Prostate gland (tissue), 2 donors: ENCODE data around the gene GABRG3. TPM values are rescaled to one million over a fixed set of nuclear protein-coding genes. Genes with fewer than 3 reads are reported as not detected.

Experiments used
- DNase-seq: peaks from one replicate; pipeline ENCODE4 v3.0.0-alpha.2; 2019; ENCODE audit warnings: low spot score
- H3K27ac ChIP-seq, 2 donors: fragments of 200-600 bp; sonication (generic); 2 replicates each; pipeline ENCODE4 v1.5.1; 2017 to 2019
- H3K27me3 ChIP-seq: fragments of 200-600 bp; sonication (generic); replicated peaks from 2 replicates; pipeline ENCODE4 v1.5.1; 2019; ENCODE audit not compliant: insufficient read depth
- H3K36me3 ChIP-seq, 2 donors: fragments of 200-600 bp; sonication (generic); 1 replicate in 1 of 2; 2 replicates in 1 of 2; pipeline versions ENCODE4 v1.5.1 to v1.8.1; 2017 to 2019
- H3K4me1 ChIP-seq: fragments of 200-600 bp; sonication (generic); replicated peaks from 2 replicates; pipeline ENCODE4 v1.5.1; 2019
- H3K4me3 ChIP-seq, 2 donors: fragments of 200-600 bp; sonication (generic); 2 replicates each; pipeline ENCODE4 v1.5.1; 2017 to 2019
- H3K9me3 ChIP-seq: fragments of 200-600 bp; sonication (generic); 2 replicates; pipeline ENCODE4 v1.5.1; 2017
- CTCF ChIP-seq, 4 experiments: fragments of 200-600 bp in 2 of 4; fragments of 450-650 bp in 2 of 4; sonication (generic) in 2 of 4; IDR thresholded peaks; 1 replicate in 3 of 4; 2 replicates in 1 of 4; pipeline ENCODE4 v1.5.1; 2016 to 2019; ENCODE audit warnings: antibody characterized with exemption in 4 of 4, mild to moderate bottlenecking in 2 of 4, moderate library complexity in 2 of 4
- POLR2A ChIP-seq: fragments of 450-650 bp; IDR thresholded peaks from one replicate; pipeline ENCODE4 v1.6.1; 2016; ENCODE audit warnings: antibody characterized with exemption, mild to moderate bottlenecking
- POLR2AphosphoS5 ChIP-seq: sonication (generic); formaldehyde crosslinking; IDR thresholded peaks from one replicate; pipeline ENCODE4 v1.6.1; 2017; ENCODE audit warnings: antibody characterized with exemption
- WGBS: methylation state at CpG from one replicate; pipeline ENCODE4 v1.1.5; 2018; 5-methylcytosine and 5-hydroxymethylcytosine counted together
- intact Hi-C: fragments of 100-400 bp; cut with DNase I; formaldehyde crosslinking; loops from one replicate; pipeline ENCODE4 v1.14.2; 2022
- total RNA-seq, 2 donors: library from RNA; depleted of rRNA; stranded (reverse); fragments of >200 nt; gene quantifications; one replicate each; pipeline ENCODE4 v1.1.0, GENCODE V29; 2016

The GABRG3 gene
- total RNA-seq, 2 donors from 2014 or later: 15.6 to 35.4 TPM

- Histone ChIP-seq H3K4me1 (no peaks in the 10 kb centered on the region), H3K9me3 (no peaks in the 10 kb centered on the region), H3K27me3 (no peaks in the 10 kb centered on the region), H3K4me3 (no peak overlapping the region), H3K36me3 (no peaks in the 10 kb centered on the region), H3K27ac (no peak overlapping the region)
- intact Hi-C loops: no loop called here
- no peak for DNase-seq
- TF ChIP-seq CTCF (IDR thresholded peaks at IDR 0.05) (no peak), POLR2AphosphoS5 (no peak), POLR2A (no peak)
- 80% methylated on average over 4 of the region's 4 CpGs for WGBS
Observed at GRCh38 chr15:27512281-27513001, 541.5 kb downstream of the GABRG3 start.

DNA sequence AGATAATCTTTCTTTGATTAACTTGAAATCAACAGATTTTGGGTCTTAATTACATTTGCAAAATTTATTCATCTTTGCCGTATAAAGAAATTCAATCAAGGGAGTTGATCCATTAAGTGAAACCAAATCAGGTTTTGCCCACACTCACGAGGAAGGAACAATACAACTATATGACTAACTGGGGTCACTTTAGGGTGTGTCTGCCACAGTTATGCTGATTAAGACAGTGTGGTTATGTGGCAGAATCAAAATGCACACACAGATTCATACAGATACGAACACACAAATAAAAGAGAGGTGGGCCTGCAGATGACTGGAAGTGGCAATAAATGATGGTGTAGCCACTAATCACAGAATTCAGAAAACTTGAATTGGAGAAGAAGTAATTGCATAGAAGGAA is 543.5 kb downstream of the GABRG3 start:
- Histone ChIP-seq H3K27me3 (no peaks in the 10 kb centered on the region), H3K9me3 (no peaks in the 10 kb centered on the region), H3K36me3 (no peaks in the 10 kb centered on the region), H3K27ac (no peak overlapping the region), H3K4me1 (no peaks in the 10 kb centered on the region), H3K4me3 (no peak overlapping the region)
- TF ChIP-seq POLR2A: no peak
- no peak for TF ChIP-seq CTCF (IDR thresholded peaks at IDR 0.05)
- TF ChIP-seq POLR2AphosphoS5: no peak
- intact Hi-C loops: no loop called here
- DNase-seq: no peak
- WGBS: 85% methylated on average over 3 of the region's 3 CpGs

DNA sequence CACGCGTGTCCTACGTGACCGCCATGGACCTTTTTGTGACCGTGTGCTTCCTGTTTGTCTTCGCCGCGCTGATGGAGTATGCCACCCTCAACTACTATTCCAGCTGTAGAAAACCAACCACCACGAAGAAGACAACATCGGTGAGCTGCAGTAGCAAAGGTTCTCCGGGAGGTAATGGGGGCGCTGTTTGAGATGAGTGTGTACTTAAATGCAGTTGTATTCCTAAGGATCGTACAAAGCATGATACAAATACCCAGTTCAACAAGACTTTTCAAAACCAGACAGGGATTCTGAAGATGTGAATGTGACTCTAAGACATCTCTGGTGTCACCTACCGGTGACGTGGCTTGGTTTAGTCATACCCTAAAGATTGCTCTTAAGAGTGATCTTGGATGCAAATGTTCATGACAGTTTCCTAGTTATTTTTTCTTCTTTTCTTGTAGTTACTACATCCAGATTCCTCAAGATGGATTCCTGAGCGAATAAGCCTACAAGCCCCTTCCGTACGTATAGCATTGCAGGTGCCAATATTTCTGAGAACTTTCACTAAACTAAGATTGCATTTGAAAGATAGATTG is 556.6 kb downstream of the GABRG3 start:
- H3K9me3 ChIP-seq: no peaks in the 10 kb centered on the region
- no peak overlapping the region for H3K27ac ChIP-seq
- 86% methylated on average over 18 of the region's 18 CpGs for WGBS
- TF ChIP-seq CTCF (IDR thresholded peaks at IDR 0.05) (no peak), POLR2AphosphoS5 (no peak), POLR2A (no peak)
- H3K4me3 ChIP-seq: no peak overlapping the region
- no peak for DNase-seq
- intact Hi-C loops: no loop called here
- H3K36me3 ChIP-seq: no peaks in the 10 kb centered on the region
- no peaks in the 10 kb centered on the region for H3K27me3 ChIP-seq
- H3K4me1 ChIP-seq: no peaks in the 10 kb centered on the region

DNA sequence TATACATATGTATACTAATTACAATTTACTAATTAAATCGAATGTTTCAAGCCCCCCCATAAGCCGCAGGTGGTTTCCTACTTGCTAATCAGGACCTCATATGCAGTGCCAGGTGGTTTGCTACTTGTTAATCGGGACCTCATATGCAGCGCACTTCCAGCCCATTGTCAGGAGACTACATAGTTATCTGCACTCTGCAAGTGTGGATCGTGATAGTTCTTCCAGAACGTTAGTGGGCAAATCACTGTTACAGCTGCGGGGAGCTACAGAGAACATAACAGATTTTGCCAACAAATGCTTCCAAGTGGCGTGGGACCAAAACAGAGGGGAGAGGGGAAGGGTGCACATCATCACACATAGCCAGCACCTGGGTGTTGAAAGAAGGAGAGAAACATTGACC is 558.4 kb downstream of the GABRG3 start:
- DNase-seq: no peak
- Histone ChIP-seq H3K36me3 (no peaks in the 10 kb centered on the region), H3K27me3 (no peaks in the 10 kb centered on the region), H3K4me1 (no peaks in the 10 kb centered on the region), H3K4me3 (no peak overlapping the region), H3K27ac (no peak overlapping the region), H3K9me3 (no peaks in the 10 kb centered on the region)
- intact Hi-C loops: no loop called here
- WGBS: 42% methylated on average over 8 of the region's 8 CpGs
- TF ChIP-seq POLR2A (no peak), CTCF (IDR thresholded peaks at IDR 0.05) (no peak)

DNA sequence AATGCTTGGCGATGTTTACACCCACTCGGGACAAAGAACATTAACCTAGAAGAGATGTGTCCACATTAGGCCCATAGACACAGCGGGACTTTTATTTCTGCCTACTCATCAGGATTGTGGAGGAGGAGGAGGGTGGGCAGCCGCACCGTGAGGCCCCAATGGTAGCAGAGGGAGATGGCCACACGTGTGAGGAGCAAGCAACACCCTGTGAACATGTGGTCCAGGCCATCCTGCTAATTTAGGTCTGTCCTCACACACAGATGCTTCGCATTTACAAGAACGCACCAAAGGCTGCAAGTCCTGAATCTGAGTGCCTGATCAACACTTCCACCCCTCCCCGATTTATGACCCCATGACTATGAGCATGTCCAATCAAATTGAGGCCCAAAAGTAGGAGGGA is 560.0 kb downstream of the GABRG3 start:
- no peak for TF ChIP-seq POLR2AphosphoS5
- TF ChIP-seq CTCF (IDR thresholded peaks at IDR 0.05): no peak
- TF ChIP-seq POLR2A: no peak
- H3K27me3 ChIP-seq: no peaks in the 10 kb centered on the region
- H3K4me1 ChIP-seq: no peaks in the 10 kb centered on the region
- 91% methylated on average over 9 of the region's 9 CpGs for WGBS
- no peak overlapping the region for H3K4me3 ChIP-seq
- no peak overlapping the region for H3K27ac ChIP-seq
- intact Hi-C loops: no loop called here
- no peaks in the 10 kb centered on the region for H3K9me3 ChIP-seq
- no peaks in the 10 kb centered on the region for H3K36me3 ChIP-seq
- no peak for DNase-seq
